GM18861 (cell line): ENCODE results near the gene SLC43A1.
"Not testable (repeated sequence)": the region's sequence is repeated elsewhere in the genome, so short reads cannot be mapped to it uniquely, and the experiment has no call there.

Source experiments
- ATAC-seq: cut with Tn5 transposase; IDR thresholded peaks from one replicate; pipeline ENCODE4 v1.9.1; 2021; ENCODE audit not compliant: unreplicated experiment

Gene SLC43A1

DNA sequence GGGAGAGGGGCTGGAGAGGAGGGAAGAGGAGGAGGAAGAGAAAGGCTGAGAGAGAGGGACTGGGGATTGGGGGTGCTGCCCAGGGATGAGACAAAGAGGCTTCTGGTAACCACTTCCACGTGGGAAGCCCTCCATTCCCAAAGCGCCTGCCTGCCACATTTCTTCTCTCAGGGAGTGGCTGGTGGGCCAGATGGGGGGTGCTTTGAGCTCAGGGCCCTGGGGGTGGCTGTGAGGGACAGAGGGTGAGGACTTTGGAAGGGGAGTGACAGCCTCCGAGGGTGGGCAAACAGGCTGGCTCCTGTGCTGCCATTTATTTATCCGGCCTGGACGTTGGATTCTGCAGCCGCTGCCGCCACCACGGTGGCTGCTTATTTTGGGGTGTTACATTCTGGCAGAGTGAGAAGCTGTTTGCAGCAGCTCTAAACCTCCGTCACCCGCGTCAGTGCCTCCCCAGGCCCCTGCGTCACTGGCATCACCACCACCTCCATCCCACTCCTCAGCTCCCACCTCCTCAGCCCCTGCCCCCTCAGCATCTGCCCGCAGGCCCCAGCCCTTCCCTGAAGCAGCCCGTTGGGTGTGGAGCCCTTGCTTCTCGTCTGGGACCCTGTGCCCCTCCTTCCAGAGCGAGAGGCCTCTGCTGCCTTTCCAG is 53.5 kb downstream of the SLC43A1 start:
- no peak for ATAC-seq

DNA sequence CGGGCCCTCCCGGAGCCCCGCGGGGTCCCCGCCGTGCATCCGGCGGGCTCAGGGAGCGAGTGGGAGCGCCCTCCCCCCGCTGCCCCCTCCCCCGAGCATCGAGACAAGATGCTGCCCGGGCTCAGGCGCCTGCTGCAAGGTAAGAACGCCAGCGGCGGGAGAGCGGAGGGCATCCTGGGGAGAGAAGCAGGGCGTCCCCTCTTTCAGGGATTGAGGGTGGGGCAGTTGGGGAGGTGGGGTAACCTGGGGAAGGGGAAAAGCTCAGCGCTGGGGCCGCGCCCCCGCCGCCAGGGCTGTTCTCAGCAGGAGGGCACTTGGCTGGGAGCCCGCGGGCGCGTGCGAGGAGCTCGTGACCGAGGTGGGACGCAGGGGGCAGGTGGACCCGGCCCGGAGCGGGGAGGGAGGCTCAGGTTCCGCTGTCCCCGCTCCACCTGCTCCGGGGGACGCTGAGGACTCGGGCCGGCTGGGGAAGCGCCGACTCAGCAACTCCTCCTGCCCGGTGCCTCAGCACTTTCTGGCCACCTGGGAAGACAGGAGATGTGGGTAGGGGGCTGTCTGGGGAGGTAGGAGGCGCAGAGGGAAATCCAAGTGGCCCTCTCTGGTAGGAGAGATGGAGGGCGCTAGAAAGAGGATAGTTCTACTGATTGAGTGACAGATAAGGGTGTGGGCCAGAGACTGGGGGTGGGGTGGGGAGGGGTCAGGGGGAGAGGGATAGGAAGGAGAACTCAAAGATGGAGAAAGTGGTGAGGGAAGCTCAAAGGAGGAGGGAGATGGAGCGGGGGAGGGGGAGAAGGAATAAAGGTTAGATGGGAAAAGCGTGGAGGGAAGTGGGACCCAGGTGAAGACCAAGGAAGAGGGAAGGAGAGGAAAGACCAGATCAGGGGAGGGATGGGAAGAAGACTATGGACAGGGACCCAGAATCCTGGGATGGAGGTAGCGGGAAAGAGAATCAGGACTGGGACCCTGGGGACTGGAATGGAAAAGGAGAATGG is 54.4 kb downstream of the SLC43A1 start:
- no peak for ATAC-seq

DNA sequence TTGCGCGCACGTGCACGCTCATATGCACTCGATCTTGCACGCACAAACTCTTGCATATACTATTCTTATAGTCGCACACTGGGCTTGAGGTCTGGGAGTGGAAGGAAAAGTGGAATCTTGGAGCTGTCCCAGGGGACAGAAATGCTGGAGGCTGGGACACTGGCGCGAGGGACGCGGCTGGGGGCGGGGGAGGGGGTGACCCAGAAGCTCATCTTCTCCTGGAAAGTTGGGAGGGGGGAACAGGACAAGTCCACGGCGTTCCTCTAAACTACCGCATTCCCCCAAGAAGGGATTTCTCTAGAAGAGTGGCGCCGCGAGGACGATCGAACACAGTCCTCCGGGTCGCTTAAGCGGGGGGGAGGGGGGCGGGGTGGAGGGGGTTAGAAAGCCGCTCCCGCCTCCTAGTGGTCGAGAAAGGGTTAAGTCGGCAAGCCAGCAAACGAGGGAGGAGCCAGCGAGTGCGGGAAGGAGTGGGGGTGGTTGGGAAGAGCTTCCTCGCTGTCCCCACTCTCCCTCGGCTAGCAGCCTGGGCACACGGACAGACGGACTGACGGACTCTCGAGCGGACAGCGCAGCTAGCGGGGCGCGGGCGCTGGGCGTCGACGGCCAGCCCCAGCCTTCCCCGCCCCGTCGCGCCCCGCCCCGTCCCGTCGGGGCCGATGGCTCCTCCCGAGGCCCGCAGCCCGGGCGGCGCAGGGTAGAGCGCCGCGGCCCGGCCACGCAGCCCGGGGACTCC is 55.3 kb downstream of the SLC43A1 start, which contains the start of gene RTN4RL2:
RTN4RL2 (plus strand) TSS at position 507 of the 736 bp plus-strand sequence. CDS start 338 bp downstream, outside the sequence.
- no peak for ATAC-seq

DNA sequence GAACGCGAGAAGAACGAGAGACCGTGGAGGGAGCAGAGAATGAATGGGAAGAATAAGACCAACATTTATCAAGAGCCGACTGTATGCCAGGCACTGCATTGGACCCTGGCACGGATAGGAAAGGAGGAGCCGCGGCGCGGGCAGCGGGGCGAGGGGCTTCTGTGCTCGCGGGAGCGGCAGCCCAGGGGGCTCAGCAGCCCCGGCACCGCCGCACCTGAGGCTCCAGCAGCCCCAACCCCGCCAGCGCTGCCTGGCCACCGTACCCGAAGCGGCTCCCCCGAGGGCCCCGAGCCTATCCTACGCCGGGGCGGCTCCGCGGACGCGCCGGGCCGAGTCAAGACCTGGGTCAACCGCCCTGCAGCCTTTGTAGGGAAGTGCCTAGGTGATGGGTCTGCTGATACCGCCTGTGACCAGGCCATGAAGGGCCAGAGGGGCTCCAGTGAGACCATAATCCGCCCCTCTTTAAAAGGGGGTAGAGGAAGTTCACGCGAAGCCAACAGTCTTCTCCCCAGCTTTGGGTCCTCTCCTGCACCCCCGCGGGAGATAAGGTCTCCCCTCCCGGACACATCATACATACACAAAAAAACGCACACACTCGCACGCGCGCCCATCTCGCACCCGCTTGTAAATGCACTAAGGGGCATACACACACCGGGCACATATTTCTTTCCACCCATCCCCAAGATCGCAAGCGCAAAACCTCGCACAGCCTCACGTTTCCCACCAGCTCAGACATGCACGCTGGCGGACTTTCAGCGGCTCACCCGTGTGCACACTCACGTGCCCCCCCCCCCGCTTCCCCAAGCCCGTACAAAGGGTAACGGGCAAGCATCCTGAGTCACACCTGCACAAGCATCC is 56.1 kb downstream of the SLC43A1 start:
- no peak for ATAC-seq

DNA sequence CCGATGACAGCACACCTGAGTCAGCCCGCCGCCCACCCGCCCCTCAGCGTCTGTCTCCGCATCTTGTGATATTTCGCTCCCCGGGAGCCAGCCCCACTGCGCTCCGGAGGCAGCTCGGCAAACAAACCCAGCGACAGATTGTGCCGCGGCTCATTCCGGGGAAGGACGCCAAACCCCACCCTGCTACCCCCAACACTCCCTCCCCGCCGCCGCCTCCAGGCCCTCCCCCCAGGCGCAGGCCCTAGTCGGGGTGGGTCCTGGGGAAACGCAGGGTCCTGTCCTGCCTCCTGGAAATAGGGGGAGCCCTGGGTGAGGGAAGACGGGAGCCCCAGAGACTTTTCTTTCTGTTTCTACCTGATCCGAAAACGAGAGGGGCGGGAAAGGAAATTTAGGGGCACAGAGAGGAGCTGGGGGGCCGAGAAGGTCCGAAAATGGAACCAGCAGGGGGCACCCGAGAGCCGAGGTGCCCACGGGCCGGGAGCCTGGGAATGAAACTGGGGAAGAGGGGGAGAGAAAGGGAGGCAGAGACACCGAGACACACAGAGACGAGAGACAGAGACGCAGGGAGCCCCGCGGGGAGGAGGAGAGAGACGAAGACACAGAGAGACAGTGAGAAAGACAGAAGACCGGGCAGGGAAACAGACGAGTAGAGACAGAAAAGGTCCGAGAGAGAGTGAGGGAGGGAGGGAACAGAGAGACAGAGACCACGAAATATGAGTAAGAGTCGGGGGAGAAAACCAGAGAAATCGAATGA is 56.9 kb downstream of the SLC43A1 start:
- ATAC-seq: no peak

DNA sequence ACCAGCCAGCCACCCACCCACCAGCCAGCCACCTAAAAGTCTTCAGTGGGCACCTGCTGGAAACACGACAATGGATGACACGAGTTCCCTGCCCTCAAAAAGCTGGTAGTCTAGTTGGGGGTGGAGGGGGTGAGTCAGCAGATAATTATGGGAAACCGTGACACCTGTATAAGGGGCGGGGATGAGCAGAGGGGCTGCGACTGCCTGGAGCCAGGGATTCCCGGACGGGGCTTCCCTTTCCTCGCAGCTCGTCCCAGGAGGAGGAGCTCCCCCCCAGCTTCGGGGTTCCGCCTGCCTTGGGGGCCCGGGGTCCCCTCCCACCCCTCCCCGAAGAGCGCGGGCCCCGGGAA is 57.5 kb downstream of the SLC43A1 start:
- no peak for ATAC-seq

DNA sequence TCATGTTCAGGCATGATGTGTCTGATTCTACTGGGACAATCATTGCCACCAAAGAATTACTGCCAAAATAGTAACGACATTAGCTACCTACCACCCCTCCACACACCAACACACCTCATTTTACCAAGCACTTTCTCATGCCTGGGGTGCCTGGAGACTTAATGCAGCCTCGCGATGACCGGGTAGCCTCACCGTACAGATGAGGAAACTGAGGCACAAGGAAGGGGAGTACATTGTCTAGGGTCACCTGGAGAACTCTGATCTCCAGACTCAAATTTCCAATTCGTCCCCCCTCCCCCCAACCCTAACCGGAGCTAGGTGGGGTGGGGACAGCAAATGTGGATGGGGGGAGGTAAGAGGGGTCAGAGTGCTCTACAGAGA is 57.9 kb downstream of the SLC43A1 start:
- ATAC-seq: no peak

DNA sequence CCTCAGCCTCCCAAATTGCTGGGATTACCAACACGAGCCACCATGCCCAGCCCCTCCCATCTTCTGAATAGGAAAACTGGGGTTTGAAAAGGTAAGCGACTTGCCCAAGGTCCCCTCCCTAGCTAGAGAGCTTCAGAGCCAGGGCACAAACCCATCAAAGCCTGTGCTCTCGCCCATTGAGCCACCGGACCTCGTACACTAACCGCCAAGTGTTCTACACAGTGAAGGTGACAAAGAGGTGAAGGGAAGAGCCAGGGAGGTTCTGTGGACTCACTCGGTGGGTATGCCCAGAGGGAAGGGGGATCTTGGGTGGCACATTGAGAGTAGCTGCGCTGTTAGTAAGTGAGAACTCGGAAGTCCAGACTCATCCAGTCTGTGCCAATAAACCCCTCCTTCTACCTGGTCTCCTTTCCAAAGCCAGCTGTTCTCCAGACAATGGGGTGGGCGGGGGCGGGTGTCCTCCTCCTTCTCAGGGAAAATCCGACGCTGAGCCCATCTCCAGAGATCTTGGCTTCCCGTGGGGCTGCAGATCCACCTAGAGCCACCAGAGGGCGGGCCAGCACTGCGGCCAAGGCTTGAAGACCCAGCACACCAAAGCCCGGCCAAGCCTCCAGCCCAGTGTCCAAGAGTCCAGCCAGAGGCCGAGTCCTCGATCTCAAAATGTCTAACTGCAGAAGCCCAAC is 58.4 kb downstream of the SLC43A1 start:
- ATAC-seq: peak; percentile 50

DNA sequence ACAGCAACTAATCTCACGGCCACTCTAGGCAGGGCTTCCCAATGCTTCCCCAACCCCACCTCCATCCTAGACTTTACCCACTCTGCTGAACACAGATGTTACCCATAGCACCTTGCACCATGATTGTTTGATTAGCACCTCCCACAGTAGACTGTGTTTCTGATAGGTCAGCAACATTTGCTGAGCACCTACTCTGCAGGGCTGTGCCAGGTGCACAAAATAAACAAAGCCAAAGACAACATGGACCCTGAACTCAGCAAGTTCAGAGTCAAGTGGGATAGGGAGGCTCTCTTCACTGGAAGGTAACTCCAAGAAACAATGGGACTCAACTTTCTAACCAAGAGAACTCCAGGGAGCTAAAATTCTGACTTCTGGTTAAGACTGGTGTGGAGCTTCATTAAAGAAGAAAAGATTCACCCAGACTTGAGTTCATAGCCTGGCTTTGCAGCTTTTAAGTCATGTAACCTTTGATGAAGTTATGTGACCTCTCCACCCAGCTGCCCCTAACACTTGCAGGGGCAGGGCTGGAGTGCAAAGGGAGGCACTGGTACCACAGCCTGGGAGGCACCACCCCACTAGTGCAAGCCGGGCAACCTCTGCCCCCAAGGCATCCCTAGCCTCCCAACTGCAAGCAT is 61.8 kb downstream of the SLC43A1 start:
- no peak for ATAC-seq

DNA sequence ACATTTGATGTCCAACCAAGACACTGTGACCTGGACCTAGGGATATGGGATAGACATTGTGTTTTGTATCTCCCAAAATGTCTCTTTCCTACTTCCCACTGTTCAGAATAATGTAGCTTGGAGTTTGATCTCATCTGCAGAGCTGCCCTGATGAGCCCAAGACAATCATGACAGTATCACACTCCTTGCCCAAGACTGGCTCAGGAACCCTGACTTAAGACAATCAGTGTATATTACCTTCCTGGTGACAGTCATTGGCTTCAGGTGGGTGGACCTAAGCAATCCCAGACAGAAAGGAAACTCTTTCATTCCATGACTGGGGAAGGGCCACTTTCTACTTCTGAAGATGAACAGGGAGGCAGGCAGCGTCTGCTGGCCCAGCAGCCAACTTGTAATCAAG is 69.4 kb downstream of the SLC43A1 start:
- ATAC-seq: no peak

DNA sequence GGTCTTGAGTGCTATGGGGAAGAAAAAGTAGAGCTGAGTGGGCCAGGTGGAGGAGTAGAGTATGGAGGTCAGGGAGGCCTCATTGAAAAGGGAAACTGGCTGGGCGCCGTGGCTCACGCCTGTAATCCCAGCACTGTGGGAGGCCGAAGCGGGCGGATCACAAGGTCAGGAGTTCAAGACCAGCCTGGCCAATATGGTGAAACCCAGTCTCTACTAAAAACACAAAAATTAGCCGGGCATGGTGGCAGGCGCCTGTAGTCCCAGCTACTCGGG is 70.4 kb downstream of the SLC43A1 start:
- ATAC-seq: not testable (repeated sequence)

DNA sequence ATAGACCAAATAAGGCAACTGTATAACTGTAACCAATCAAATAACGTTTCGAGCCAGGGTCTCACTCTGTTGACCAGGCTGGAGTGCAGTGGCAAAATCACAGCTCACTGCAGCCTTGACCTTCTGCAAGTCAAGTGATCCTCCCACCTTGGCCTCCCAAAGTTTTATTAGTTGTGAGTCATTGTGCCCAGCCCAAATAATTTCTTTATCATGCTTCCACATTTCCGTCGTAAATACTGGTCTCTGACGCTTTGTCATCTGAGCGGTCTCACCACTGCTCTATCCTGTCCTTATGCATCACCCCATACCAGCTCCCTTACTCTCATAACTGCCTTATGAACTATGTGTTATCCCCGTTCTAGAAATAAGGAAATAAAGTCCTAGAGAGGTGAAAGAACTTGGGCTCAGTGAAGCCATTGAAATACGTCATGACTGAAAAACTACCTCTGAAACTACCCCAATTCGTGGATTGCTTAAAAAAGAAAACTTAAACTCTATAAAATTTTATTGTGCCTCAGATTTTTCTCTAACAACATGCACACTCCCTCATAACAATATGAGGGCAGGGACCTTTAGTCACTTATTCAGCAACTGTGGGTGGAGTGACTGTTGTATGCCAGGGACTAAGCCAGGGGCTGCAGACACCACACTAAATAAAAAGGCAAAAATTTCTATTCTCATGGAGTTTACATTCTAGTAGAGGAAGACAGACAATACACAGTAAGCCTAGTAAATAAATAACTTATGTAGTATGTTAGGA is 71.0 kb downstream of the SLC43A1 start:
- ATAC-seq: no peak

DNA sequence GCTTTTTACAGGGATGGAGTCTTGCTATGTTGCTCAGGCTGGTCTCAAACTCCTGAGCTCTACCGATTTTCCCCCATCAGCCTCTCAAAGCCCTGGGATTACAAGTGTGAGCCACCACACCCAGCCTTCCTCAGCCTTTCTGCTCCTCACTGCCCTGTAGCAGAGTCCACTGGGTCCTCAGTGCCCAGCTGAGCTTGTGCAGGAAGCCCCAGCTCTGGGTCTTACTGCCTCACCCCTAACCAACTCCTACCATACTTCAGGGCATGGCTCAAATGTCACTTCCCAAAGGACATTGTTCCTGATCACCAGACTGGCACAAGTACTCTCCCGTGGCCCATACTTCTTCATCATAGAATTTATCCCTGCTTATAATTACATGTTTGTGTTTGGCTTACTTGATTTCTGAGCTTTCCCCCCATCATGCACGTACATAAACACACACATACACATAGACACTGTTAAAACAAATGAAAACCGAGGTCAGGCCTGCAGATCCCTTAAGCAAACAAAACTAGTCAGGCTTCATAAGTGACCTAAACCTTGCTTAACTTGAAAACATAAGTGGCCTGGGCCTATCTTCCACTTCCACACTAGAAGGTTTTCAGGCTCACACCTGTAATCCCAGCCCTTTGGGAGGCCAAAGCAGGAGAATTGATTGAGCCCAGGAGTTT is 74.6 kb downstream of the SLC43A1 start:
- no peak for ATAC-seq

DNA sequence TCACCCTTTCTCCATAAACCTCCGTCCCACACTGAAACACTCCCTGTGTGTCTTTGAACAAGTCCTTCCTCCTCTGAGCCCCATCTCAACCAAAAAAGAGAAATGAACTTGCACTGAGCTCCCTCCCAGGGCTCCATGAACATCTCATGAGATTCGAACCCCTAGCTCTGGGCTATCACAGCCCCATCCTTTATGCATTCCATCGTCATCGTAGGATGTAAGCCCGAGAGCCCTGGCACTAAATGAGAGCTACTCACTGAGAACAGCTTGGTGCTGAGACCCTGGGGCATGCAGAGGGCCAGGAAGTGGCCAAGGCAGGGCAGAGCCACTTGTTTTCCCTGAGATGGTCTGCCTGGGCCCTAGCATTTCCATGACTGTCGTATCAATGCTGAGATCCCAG is 75.7 kb downstream of the SLC43A1 start:
- ATAC-seq: no peak

DNA sequence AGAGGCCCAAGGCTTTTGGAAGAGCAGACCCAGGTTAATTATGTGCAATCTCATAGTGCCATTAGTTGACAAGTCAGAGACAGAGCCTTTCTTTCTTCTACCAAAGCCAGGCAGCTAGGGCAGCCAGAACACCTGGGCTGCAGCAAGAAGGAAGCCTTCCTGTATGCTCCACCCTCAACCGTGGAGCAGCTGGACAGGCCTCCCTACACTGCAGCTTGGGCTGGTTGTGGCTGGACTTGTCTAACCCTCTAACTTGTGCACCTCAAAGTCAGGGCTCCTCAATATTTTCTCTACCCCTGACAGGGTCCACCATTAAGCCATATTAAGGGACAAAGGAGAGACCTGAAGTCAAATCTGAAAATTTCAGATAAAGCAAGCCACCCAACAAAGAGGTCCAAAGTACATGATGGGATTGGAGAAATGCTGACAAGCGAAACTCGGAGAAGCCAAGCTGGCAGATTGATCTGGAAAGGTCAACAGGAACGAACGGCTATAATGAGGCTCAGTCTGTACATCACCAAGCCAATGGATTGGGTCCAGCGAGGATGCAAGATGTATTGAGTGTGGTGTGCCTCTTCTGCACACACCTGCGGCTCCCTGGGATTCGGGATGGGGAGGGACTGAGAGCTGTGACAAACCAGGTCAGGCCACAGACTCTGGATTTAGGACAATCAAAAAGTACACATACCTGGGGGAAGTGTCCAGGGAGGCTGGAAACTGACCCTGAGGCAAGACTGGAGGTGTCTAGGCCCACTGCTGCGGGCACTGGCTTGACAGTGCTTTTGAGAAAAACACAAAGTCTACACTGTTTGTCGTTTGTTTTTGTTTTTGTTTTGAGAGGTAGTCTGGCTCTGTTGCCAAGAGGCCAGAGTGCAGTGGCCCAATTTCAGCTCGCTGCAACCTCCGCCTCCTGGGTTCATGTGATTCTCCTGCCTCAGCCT is 76.9 kb downstream of the SLC43A1 start:
- ATAC-seq: no peak

DNA sequence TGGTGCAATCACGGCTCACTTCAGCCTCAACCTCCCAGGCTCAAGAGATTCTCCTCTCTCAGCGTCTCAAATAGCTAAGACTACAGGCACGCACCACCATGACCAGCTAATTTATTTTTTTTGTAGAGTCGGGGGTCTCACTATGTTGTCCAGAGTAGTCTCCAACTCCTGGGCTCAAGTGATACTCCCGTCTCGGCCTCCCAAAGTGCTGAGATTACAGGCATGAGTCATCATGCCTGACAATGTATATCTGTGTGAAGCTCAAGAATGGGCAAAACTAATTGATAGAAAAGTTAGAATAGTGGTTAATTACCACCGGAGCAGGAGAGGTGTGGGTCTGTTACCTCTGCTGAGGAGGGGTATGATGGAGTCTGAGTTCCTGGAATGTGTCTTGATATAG is 79.5 kb downstream of the SLC43A1 start:
- ATAC-seq: no peak
